ENCODE measurements around the gene PTCD3. TPM values are rescaled to one million over a fixed set of nuclear protein-coding genes. Genes with fewer than 3 reads are reported as not detected.
A peak's percentile ranks its signal among the peaks of the same experiment; 100 is the strongest.

PTCD3 gene
- total RNA-seq, 2 donors from 2014 or later = 34.3 to 85.6 TPM

- Histone ChIP-seq H3K27ac (no peak overlapping the region), H3K4me3 (no peak overlapping the region), H3K9me3 (no peaks in the 10 kb centered on the region), H3K36me3 (replicated peaks in 1 of 2; ENCODE audit: insufficient read depth in 1 of 2, low read depth in 2 of 2) (peaks cover 0 to 11% of the 10 kb centered on the region in 2 donors), H3K27me3 (no peaks in the 10 kb centered on the region), H3K4me1 (peaks cover 30% of the 10 kb centered on the region)
- ATAC-seq (no peak), DNase-seq (no peak)
- TF ChIP-seq CTCF (IDR thresholded peaks at IDR 0.05) (no peak), POLR2A (IDR thresholded peaks at IDR 0.05) (no peak)
- intact Hi-C loops (cut with DNase I) = no loop called here
Measured at GRCh38 chr2:86102157-86102556, 3.9 kb upstream of the PTCD3 start.

- WGBS, 2 donors = 0% methylated on average over 30 to 38 of the region's 38 CpGs
- peak; percentile 92 for ATAC-seq
- TF ChIP-seq POLR2A (IDR thresholded peaks at IDR 0.05) (no peak), CTCF (IDR thresholded peaks at IDR 0.05) (peak in 2 of 7 experiments; percentile 21 to 24)
- H3K27me3 ChIP-seq = no peaks in the 10 kb centered on the region
- H3K9me3 ChIP-seq = no peaks in the 10 kb centered on the region
- peak; percentile 89 to 96 (median 93) for DNase-seq
- H3K4me3 ChIP-seq = peak within 1 kb of the TSS; percentile 69 to 87
- intact Hi-C loops (cut with DNase I) = no loop called here
- H3K36me3 ChIP-seq (replicated peaks in 1 of 2; ENCODE audit: insufficient read depth in 1 of 2, low read depth in 2 of 2) = peaks cover 0 to 7% of the 10 kb centered on the region in 2 donors
- peaks cover 39% of the 10 kb centered on the region for H3K4me1 ChIP-seq
- H3K27ac ChIP-seq = peak within 1 kb of the TSS; percentile 70 to 89 (median 78)
Measured at GRCh38 chr2:86105252-86105968, 625 bp upstream of the PTCD3 start, which contains the start of gene POLR1A. Gene POLR1A (minus strand): TSS chr2:86105886. CDS start chr2:86105776, 110 bp downstream.

GRCh38 chr2:86107031-86107430 lies 996 bp downstream of the PTCD3 start:
- Histone ChIP-seq H3K27me3 (no peaks in the 10 kb centered on the region), H3K27ac (peak overlapping the region in 1 of 4 donors; percentile 89), H3K36me3 (replicated peaks in 1 of 2; ENCODE audit: insufficient read depth in 1 of 2, low read depth in 2 of 2) (peaks cover 0 to 14% of the 10 kb centered on the region in 2 donors), H3K4me1 (peaks cover 39% of the 10 kb centered on the region), H3K9me3 (no peaks in the 10 kb centered on the region), H3K4me3 (peak overlapping the region in 1 of 2 donors; percentile 69)
- 9 to 10% methylated on average over 5 of the region's 5 CpGs for WGBS, 2 donors
- no peak for DNase-seq
- no peak for TF ChIP-seq POLR2A (IDR thresholded peaks at IDR 0.05)
- TF ChIP-seq CTCF (IDR thresholded peaks at IDR 0.05) = no peak
- intact Hi-C loops (cut with DNase I) = no loop called here
- ATAC-seq = no peak

GRCh38 chr2:86118130-86118529 lies 12.1 kb downstream of the PTCD3 start:
- DNase-seq (no peak), ATAC-seq (no peak)
- Histone ChIP-seq H3K27me3 (no peaks in the 10 kb centered on the region), H3K27ac (no peak overlapping the region), H3K4me1 (no peaks in the 10 kb centered on the region), H3K4me3 (no peak overlapping the region), H3K9me3 (no peaks in the 10 kb centered on the region), H3K36me3 (replicated peaks in 1 of 2; ENCODE audit: insufficient read depth in 1 of 2, low read depth in 2 of 2) (peaks cover 9 to 59% of the 10 kb centered on the region in 2 donors)
- 90% methylated on average over 2 of the region's 2 CpGs for WGBS, 2 donors
- no peak for TF ChIP-seq POLR2A (IDR thresholded peaks at IDR 0.05)
- TF ChIP-seq CTCF (IDR thresholded peaks at IDR 0.05) = no peak
- intact Hi-C loops (cut with DNase I) = no loop called here
